Measurements from ENCODE around the gene MARK2.
A peak's percentile ranks its signal among the peaks of the same experiment; 100 is the strongest.

GRCh38 chr11:63945477-63946163 is 106.7 kb downstream of the MARK2 start:
- TF ChIP-seq POLR2AphosphoS5 (IDR thresholded peaks at IDR 0.05) (peak in 2 of 3 donors; percentile 56 to 69), CTCF (IDR thresholded peaks at IDR 0.05) (peak; percentile 90 to 96 (median 93))
